Fibroblast of mammary gland (primary cell): ENCODE data around the gene NBPF15.
"Not testable (repeated sequence)": the region's sequence is repeated elsewhere in the genome, so short reads cannot be mapped to it uniquely, and the experiment has no call there.

ENCODE experiments used
- DNase-seq: peaks from one replicate; pipeline ENCODE4 v3.0.0-alpha.2; 2010; ENCODE audit warnings: low read depth
- H3K4me3 ChIP-seq: 2 replicates; pipeline ENCODE4 v1.5.1; 2011; ENCODE audit warnings: low read depth, mild to moderate bottlenecking, low read length, moderate library complexity; ENCODE audit not compliant: control insufficient read depth

NBPF15 gene

GRCh38 chr1:144412491-144413403, 48.7 kb downstream of the NBPF15 start:
- H3K4me3 ChIP-seq, result peak overlapping the region; percentile 32
- DNase-seq, result peak; percentile 99

GRCh38 chr1:144412068-144412471, 49.4 kb downstream of the NBPF15 start:
- H3K4me3 ChIP-seq, result not testable (repeated sequence)
- DNase-seq, result peak; percentile 85

GRCh38 chr1:144402807-144403206, 58.7 kb downstream of the NBPF15 start:
- DNase-seq, result not testable (repeated sequence)

GRCh38 chr1:144371651-144372050, 89.8 kb downstream of the NBPF15 start:
- H3K4me3 ChIP-seq, DNase-seq: not testable (repeated sequence)

More at GRCh38 chr1:144402807-144403206, 58.7 kb downstream of the NBPF15 start:
- H3K4me3 ChIP-seq, result not testable (repeated sequence)
